ENCODE measurements around the gene FOXC2. TPM values are rescaled to one million over a fixed set of nuclear protein-coding genes. Genes with fewer than 3 reads are reported as not detected.

FOXC2 gene
- total and polyA plus RNA-seq, 9 of the 15 experiments (the other 6 are each of a cell fraction or from before 2014, with no cell fraction given): 0.01 to 0.11 (median 0.10) TPM; not detected in 5

GRCh38 chr16:86554917-86555703 is 11.5 kb upstream of the FOXC2 start, which contains the start of gene MTHFSD (continued):
- TF ChIP-seq, protein P1, sequence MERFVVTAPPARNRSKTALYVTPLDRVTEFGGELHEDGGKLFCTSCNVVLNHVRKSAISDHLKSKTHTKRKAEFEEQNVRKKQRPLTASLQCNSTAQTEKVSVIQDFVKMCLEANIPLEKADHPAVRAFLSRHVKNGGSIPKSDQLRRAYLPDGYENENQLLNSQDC (CRISPR knock-in tag; IDR thresholded peaks at IDR 0.05): 0 out of 2 replicates have a peak, but pooled peaks have one; percentile 22
- no peak for TF ChIP-seq CLOCK (CRISPR knock-in tag; IDR thresholded peaks at IDR 0.05; ENCODE audit: borderline replicate concordance)
- no peak for TF ChIP-seq CBFA2T2 (conservative IDR thresholded peaks at IDR 0.05)
- TF ChIP-seq TCF15 (CRISPR knock-in tag; IDR thresholded peaks at IDR 0.05): no peak
- no peak for TF ChIP-seq ZFPM2 (CRISPR knock-in tag; IDR thresholded peaks at IDR 0.05)
- TF ChIP-seq, protein P2, sequence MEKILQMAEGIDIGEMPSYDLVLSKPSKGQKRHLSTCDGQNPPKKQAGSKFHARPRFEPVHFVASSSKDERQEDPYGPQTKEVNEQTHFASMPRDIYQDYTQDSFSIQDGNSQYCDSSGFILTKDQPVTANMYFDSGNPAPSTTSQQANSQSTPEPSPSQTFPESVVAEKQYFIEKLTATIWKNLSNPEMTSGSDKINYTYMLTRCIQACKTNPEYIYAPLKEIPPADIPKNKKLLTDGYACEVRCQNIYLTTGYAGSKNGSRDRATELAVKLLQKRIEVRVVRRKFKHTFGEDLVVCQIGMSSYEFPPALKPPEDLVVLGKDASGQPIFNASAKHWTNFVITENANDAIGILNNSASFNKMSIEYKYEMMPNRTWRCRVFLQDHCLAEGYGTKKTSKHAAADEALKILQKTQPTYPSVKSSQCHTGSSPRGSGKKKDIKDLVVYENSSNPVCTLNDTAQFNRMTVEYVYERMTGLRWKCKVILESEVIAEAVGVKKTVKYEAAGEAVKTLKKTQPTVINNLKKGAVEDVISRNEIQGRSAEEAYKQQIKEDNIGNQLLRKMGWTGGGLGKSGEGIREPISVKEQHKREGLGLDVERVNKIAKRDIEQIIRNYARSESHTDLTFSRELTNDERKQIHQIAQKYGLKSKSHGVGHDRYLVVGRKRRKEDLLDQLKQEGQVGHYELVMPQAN (IDR thresholded peaks at IDR 0.05; ENCODE audit: borderline replicate concordance): peak; percentile 56; the same call in 1 of the 2 replicates
- TF ChIP-seq BRD4 (IDR thresholded peaks at IDR 0.05): 0 out of 2 replicates have a peak, but pooled peaks have one; percentile 24
- TF ChIP-seq, protein P3, sequence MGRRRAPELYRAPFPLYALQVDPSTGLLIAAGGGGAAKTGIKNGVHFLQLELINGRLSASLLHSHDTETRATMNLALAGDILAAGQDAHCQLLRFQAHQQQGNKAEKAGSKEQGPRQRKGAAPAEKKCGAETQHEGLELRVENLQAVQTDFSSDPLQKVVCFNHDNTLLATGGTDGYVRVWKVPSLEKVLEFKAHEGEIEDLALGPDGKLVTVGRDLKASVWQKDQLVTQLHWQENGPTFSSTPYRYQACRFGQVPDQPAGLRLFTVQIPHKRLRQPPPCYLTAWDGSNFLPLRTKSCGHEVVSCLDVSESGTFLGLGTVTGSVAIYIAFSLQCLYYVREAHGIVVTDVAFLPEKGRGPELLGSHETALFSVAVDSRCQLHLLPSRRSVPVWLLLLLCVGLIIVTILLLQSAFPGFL (CRISPR knock-in tag; IDR thresholded peaks at IDR 0.05): no peak
- TF ChIP-seq KDM1A (IDR thresholded peaks at IDR 0.05): peak; percentile 74 to 85
- no peak for TF ChIP-seq FOXA1 (IDR thresholded peaks at IDR 0.05; ENCODE audit: borderline replicate concordance)
- no peak for TF ChIP-seq SAFB2 (IDR thresholded peaks at IDR 0.05; ENCODE audit: borderline replicate concordance, low read depth, low read length, severe bottlenecking)
- peak; percentile 93 for TF ChIP-seq C11orf30 (IDR thresholded peaks at IDR 0.05; ENCODE audit: low read depth)
- TF ChIP-seq ZNF253 (CRISPR knock-in tag; conservative IDR thresholded peaks at IDR 0.05): no peak
- no peak for TF ChIP-seq HES1 (IDR thresholded peaks at IDR 0.05; ENCODE audit: low read depth)
- no peak for TF ChIP-seq PHF21A (IDR thresholded peaks at IDR 0.05; ENCODE audit: borderline replicate concordance, low read depth)
- TF ChIP-seq ZKSCAN3 (CRISPR knock-in tag; IDR thresholded peaks at IDR 0.05): no peak
- peak; percentile 44 for TF ChIP-seq CXXC5 (CRISPR knock-in tag; IDR thresholded peaks at IDR 0.05)
- peak; percentile 63; the same call in 1 of the 2 replicates for TF ChIP-seq RFX5 (IDR thresholded peaks at IDR 0.05; ENCODE audit: low read depth, low read length)
- TF ChIP-seq, protein P4, sequence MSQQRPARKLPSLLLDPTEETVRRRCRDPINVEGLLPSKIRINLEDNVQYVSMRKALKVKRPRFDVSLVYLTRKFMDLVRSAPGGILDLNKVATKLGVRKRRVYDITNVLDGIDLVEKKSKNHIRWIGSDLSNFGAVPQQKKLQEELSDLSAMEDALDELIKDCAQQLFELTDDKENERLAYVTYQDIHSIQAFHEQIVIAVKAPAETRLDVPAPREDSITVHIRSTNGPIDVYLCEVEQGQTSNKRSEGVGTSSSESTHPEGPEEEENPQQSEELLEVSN (IDR thresholded peaks at IDR 0.05; ENCODE audit: borderline replicate concordance in 1 of 2, extremely low read depth in 1 of 2, insufficient read depth in 1 of 2, insufficient read length in 1 of 2, low read depth in 1 of 2, low read length in 1 of 2, poor library complexity in 1 of 2, severe bottlenecking in 1 of 2): peak in 1 of 2 experiments; percentile 51
